Stimulated activated naive CD4-positive, alpha-beta T cell treated with Interleukin-2 at 50 U/mL for 16 hours (primary cell): ENCODE data around the gene SMG1.
"Not testable (repeated sequence)": the region's sequence is repeated elsewhere in the genome, so short reads cannot be mapped to it uniquely, and the experiment has no call there.

Experiments used
- DNase-seq: peaks from one replicate; lab custom pipeline; 2025; lab: John Stamatoyannopoulos, UW

The SMG1 gene

GRCh38 chr16:18799500-18799899 is 126.7 kb downstream of the SMG1 start:
- no peak for DNase-seq

- no peak for DNase-seq
These were observed 128.5 kb downstream of the SMG1 start for GRCh38 chr16:18797746-18798145.

- DNase-seq: no peak
These were observed 129.8 kb downstream of the SMG1 start for GRCh38 chr16:18796377-18796776.

- no peak for DNase-seq
These were observed 133.3 kb downstream of the SMG1 start for GRCh38 chr16:18792836-18793433.

- peak; percentile 94 for DNase-seq
These were observed 136.1 kb downstream of the SMG1 start, which contains the start of gene RPS15A for GRCh38 chr16:18789850-18790706. RPS15A (minus strand) TSS chr16:18790334; CDS start chr16:18789113, 1,221 bp downstream.

- no peak for DNase-seq
These were observed 136.7 kb downstream of the SMG1 start for GRCh38 chr16:18789515-18789849.

GRCh38 chr16:18788828-18789514 is 137.2 kb downstream of the SMG1 start:
- no peak for DNase-seq

- DNase-seq: no peak
These were observed 141.1 kb downstream of the SMG1 start for GRCh38 chr16:18784917-18785623.

- no peak for DNase-seq
These were observed 142.5 kb downstream of the SMG1 start for GRCh38 chr16:18783430-18784341.

GRCh38 chr16:18782697-18783429 is 143.3 kb downstream of the SMG1 start:
- no peak for DNase-seq

GRCh38 chr16:18781232-18781631 is 145.0 kb downstream of the SMG1 start:
- DNase-seq: not testable (repeated sequence)

- DNase-seq: not testable (repeated sequence)
These were observed 145.7 kb downstream of the SMG1 start for GRCh38 chr16:18780460-18781026.

- DNase-seq: not testable (repeated sequence)
These were observed 148.5 kb downstream of the SMG1 start for GRCh38 chr16:18777664-18778063.

- DNase-seq: not testable (repeated sequence)
These were observed 149.9 kb downstream of the SMG1 start for GRCh38 chr16:18776334-18776733.

- not testable (repeated sequence) for DNase-seq
These were observed 151.6 kb downstream of the SMG1 start for GRCh38 chr16:18774651-18775050.

GRCh38 chr16:18772171-18772570 is 154.0 kb downstream of the SMG1 start:
- DNase-seq: not testable (repeated sequence)

- not testable (repeated sequence) for DNase-seq
These were observed 155.8 kb downstream of the SMG1 start for GRCh38 chr16:18770336-18770962.

GRCh38 chr16:18767217-18767616 is 159.0 kb downstream of the SMG1 start:
- peak; percentile 12 for DNase-seq

- not testable (repeated sequence) for DNase-seq
These were observed 163.5 kb downstream of the SMG1 start for GRCh38 chr16:18762713-18763112.
